HEK293 (cell line): ENCODE measurements around the gene PILRA.
A peak's percentile ranks its signal among the peaks of the same experiment; 100 is the strongest.

Source experiments
- OSR2 ChIP-seq: fragments of 450-650 bp; formaldehyde crosslinking; IDR thresholded peaks from 2 replicates; pipeline ENCODE4 v1.5.1; 2016; ENCODE audit warnings: missing biosample characterization, missing genetic modification characterization
- RBAK ChIP-seq: fragments of 450-650 bp; formaldehyde crosslinking; IDR thresholded peaks from 2 replicates; pipeline ENCODE4 v1.5.1; 2016; ENCODE audit warnings: missing biosample characterization, missing genetic modification characterization
- YY1 ChIP-seq: fragments of 450-650 bp; formaldehyde crosslinking; IDR thresholded peaks from 2 replicates; pipeline ENCODE4 v1.5.1; 2018; ENCODE audit warnings: missing biosample characterization, missing genetic modification characterization
- ZBTB10 ChIP-seq: fragments of 450-650 bp; formaldehyde crosslinking; IDR thresholded peaks from 2 replicates; pipeline ENCODE4 v1.5.1; 2016; ENCODE audit warnings: missing biosample characterization, missing genetic modification characterization
- ZBTB11 ChIP-seq: fragments of 450-650 bp; formaldehyde crosslinking; conservative IDR thresholded peaks from 2 replicates; pipeline ENCODE4 v1.5.1; 2016; ENCODE audit warnings: low read depth, missing biosample characterization, missing genetic modification characterization
- ZBTB20 ChIP-seq: fragments of 450-650 bp; formaldehyde crosslinking; IDR thresholded peaks from 2 replicates; pipeline ENCODE4 v1.5.1; 2016; ENCODE audit warnings: missing biosample characterization, missing genetic modification characterization
- ZBTB48 ChIP-seq: fragments of 450-650 bp; formaldehyde crosslinking; IDR thresholded peaks from 2 replicates; pipeline ENCODE4 v1.5.1; 2016; ENCODE audit warnings: missing biosample characterization, missing genetic modification characterization
- ZFP3 ChIP-seq: fragments of 450-650 bp; formaldehyde crosslinking; IDR thresholded peaks from 2 replicates; pipeline ENCODE4 v1.5.1; 2016; ENCODE audit warnings: low read depth, missing biosample characterization, missing genetic modification characterization
- ZFP69B ChIP-seq: fragments of 450-650 bp; formaldehyde crosslinking; IDR thresholded peaks from 2 replicates; pipeline ENCODE4 v1.5.1; 2016; ENCODE audit warnings: missing biosample characterization, missing genetic modification characterization
- ZNF132 ChIP-seq: fragments of 450-650 bp; formaldehyde crosslinking; IDR thresholded peaks from 2 replicates; pipeline ENCODE4 v1.5.1; 2017; ENCODE audit warnings: missing biosample characterization, missing genetic modification characterization, borderline replicate concordance
- ZNF214 ChIP-seq: fragments of 450-650 bp; formaldehyde crosslinking; IDR thresholded peaks from 2 replicates; pipeline ENCODE4 v1.5.1; 2017; ENCODE audit warnings: missing biosample characterization, mild to moderate bottlenecking, missing genetic modification characterization, borderline replicate concordance
- ZNF274 ChIP-seq, 2 experiments: fragments of 200-500 bp in 1 of 2; fragments of 450-650 bp in 1 of 2; sonication (Bioruptor generic) in 1 of 2; formaldehyde crosslinking in 1 of 2; IDR thresholded peaks; 2 replicates each; pipeline versions ENCODE4 v1.5.1 to v1.6.1; 2014 to 2016; ENCODE audit warnings: borderline replicate concordance in 1 of 2, inconsistent platforms in 1 of 2, low read length in 1 of 2, missing biosample characterization in 1 of 2, missing genetic modification characterization in 1 of 2
- ZNF341 ChIP-seq: fragments of 450-650 bp; formaldehyde crosslinking; IDR thresholded peaks from 2 replicates; pipeline ENCODE4; 2016; ENCODE audit warnings: low read depth, missing biosample characterization, missing genetic modification characterization
- ZNF423 ChIP-seq: fragments of 450-650 bp; formaldehyde crosslinking; IDR thresholded peaks from 2 replicates; pipeline ENCODE4 v1.5.1; 2016; ENCODE audit warnings: missing biosample characterization, missing genetic modification characterization
- ZNF48 ChIP-seq: fragments of 450-650 bp; formaldehyde crosslinking; IDR thresholded peaks from 2 replicates; pipeline ENCODE4 v1.5.1; 2016; ENCODE audit warnings: missing biosample characterization, missing genetic modification characterization
- ZNF544 ChIP-seq: fragments of 450-650 bp; formaldehyde crosslinking; IDR thresholded peaks from 2 replicates; pipeline ENCODE4 v1.5.0; 2017; ENCODE audit warnings: missing biosample characterization, missing genetic modification characterization
- ZNF548 ChIP-seq: fragments of 450-650 bp; formaldehyde crosslinking; IDR thresholded peaks from 2 replicates; pipeline ENCODE4 v1.5.1; 2016; ENCODE audit warnings: missing biosample characterization, missing genetic modification characterization
- ZNF558 ChIP-seq: fragments of 450-650 bp; formaldehyde crosslinking; IDR thresholded peaks from 2 replicates; pipeline ENCODE4 v1.5.1; 2016; ENCODE audit warnings: missing biosample characterization, missing genetic modification characterization
- ZNF561 ChIP-seq: fragments of 450-650 bp; IDR thresholded peaks from 2 replicates; pipeline ENCODE4 v1.5.1; 2018; ENCODE audit warnings: missing biosample characterization, missing genetic modification characterization, borderline replicate concordance
- ZNF654 ChIP-seq: fragments of 450-650 bp; formaldehyde crosslinking; IDR thresholded peaks from 2 replicates; pipeline ENCODE4 v1.5.1; 2016; ENCODE audit warnings: low read depth, missing biosample characterization, missing genetic modification characterization
- ZNF670 ChIP-seq: fragments of 450-650 bp; formaldehyde crosslinking; IDR thresholded peaks from 2 replicates; pipeline ENCODE4 v1.5.1; 2016; ENCODE audit warnings: missing biosample characterization, missing genetic modification characterization, low read depth
- TF ChIP-seq, protein P1 (sequence below): fragments of 450-650 bp; formaldehyde crosslinking; IDR thresholded peaks from 2 replicates; pipeline ENCODE4 v1.5.1; 2016; ENCODE audit warnings: missing biosample characterization, missing genetic modification characterization
- TF ChIP-seq, protein P2 (sequence below): fragments of 450-650 bp; formaldehyde crosslinking; IDR thresholded peaks from 2 replicates; pipeline ENCODE4 v1.5.1; 2017; ENCODE audit warnings: missing biosample characterization, mild to moderate bottlenecking, missing genetic modification characterization, moderate library complexity
- TF ChIP-seq, protein P3 (sequence below): fragments of 450-650 bp; formaldehyde crosslinking; IDR thresholded peaks from 2 replicates; pipeline ENCODE4 v1.5.1; 2016; ENCODE audit warnings: missing biosample characterization, missing genetic modification characterization

Gene PILRA

GRCh38 chr7:100428199-100428966 lies 55.1 kb downstream of the PILRA start, which contains the start of gene ZCWPW1 (continued):
- TF ChIP-seq ZNF544, result no peak
- TF ChIP-seq YY1 (tag by site-specific recombination), result peak; percentile 82
- TF ChIP-seq OSR2 (tag by site-specific recombination), result peak; percentile 66; the same call in 1 of the 2 replicates
- TF ChIP-seq, protein P1, sequence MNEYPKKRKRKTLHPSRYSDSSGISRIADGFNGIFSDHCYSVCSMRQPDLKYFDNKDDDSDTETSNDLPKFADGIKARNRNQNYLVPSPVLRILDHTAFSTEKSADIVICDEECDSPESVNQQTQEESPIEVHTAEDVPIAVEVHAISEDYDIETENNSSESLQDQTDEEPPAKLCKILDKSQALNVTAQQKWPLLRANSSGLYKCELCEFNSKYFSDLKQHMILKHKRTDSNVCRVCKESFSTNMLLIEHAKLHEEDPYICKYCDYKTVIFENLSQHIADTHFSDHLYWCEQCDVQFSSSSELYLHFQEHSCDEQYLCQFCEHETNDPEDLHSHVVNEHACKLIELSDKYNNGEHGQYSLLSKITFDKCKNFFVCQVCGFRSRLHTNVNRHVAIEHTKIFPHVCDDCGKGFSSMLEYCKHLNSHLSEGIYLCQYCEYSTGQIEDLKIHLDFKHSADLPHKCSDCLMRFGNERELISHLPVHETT (tag by site-specific recombination), result no peak; the same call in none of the 2 replicates
- TF ChIP-seq ZNF132 (tag by site-specific recombination), result no peak
- 0 out of 2 replicates have a peak, but pooled peaks have one; percentile 41 for TF ChIP-seq ZBTB48 (tag by site-specific recombination)
- TF ChIP-seq ZNF561, result 0 out of 2 replicates have a peak, but pooled peaks have one; percentile 32
- no peak for TF ChIP-seq ZNF48 (tag by site-specific recombination)
- no peak for TF ChIP-seq ZFP3
- TF ChIP-seq ZFP69B (tag by site-specific recombination), result peak; percentile 91
- no peak for TF ChIP-seq RBAK
- 0 out of 2 replicates have a peak, but pooled peaks have one; percentile 1 for TF ChIP-seq ZNF341 (tag by site-specific recombination)
- TF ChIP-seq ZNF654 (tag by site-specific recombination), result no peak
- TF ChIP-seq, protein P2, sequence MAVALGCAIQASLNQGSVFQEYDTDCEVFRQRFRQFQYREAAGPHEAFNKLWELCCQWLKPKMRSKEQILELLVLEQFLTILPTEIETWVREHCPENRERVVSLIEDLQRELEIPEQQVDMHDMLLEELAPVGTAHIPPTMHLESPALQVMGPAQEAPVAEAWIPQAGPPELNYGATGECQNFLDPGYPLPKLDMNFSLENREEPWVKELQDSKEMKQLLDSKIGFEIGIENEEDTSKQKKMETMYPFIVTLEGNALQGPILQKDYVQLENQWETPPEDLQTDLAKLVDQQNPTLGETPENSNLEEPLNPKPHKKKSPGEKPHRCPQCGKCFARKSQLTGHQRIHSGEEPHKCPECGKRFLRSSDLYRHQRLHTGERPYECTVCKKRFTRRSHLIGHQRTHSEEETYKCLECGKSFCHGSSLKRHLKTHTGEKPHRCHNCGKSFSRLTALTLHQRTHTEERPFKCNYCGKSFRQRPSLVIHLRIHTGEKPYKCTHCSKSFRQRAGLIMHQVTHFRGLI (tag by site-specific recombination), result no peak; the same call in 1 of the 2 replicates
- peak; percentile 97 for TF ChIP-seq ZBTB20 (tag by site-specific recombination)
- TF ChIP-seq, protein P3, sequence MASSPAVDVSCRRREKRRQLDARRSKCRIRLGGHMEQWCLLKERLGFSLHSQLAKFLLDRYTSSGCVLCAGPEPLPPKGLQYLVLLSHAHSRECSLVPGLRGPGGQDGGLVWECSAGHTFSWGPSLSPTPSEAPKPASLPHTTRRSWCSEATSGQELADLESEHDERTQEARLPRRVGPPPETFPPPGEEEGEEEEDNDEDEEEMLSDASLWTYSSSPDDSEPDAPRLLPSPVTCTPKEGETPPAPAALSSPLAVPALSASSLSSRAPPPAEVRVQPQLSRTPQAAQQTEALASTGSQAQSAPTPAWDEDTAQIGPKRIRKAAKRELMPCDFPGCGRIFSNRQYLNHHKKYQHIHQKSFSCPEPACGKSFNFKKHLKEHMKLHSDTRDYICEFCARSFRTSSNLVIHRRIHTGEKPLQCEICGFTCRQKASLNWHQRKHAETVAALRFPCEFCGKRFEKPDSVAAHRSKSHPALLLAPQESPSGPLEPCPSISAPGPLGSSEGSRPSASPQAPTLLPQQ (tag by site-specific recombination), result peak; percentile 93
- TF ChIP-seq ZNF548 (tag by site-specific recombination), result no peak
- TF ChIP-seq ZNF214 (tag by site-specific recombination), result no peak
- peak; percentile 100 for TF ChIP-seq ZBTB10
- no peak; the same call in 1 of the 2 replicates for TF ChIP-seq ZNF558 (tag by site-specific recombination)
- TF ChIP-seq ZNF274 (IDR thresholded peaks at IDR 0.05; ENCODE audit: low read length), result no peak
- no peak for TF ChIP-seq ZNF274 (tag by site-specific recombination; IDR thresholded peaks at IDR 0.05; ENCODE audit: borderline replicate concordance)
- no peak for TF ChIP-seq ZNF670
- no peak for TF ChIP-seq ZNF423 (tag by site-specific recombination)
- peak; percentile 78 for TF ChIP-seq ZBTB11 (tag by site-specific recombination)
